Stimulated activated CD4-positive, alpha-beta T cell treated with anti-CD3 and anti-CD28 coated beads, TNF-alpha, amount 100 ng/mL, for 1 hour (primary cell): ENCODE results near the gene ACR.

ENCODE experiments used
- DNase-seq, 3 donors: peaks; one replicate each; pipeline ENCODE4 v3.0.0-alpha.2; 2020; ENCODE audit warnings: low read depth in 3 of 3, low spot score in 1 of 3

ACR gene

GRCh38 chr22:50702821-50703725, 34.9 kb upstream of the ACR start:
- DNase-seq, result no peak

- no peak for DNase-seq
Observed at GRCh38 chr22:50703726-50704509, 34.1 kb upstream of the ACR start.

GRCh38 chr22:50704510-50705218, 33.3 kb upstream of the ACR start:
- DNase-seq, result no peak

GRCh38 chr22:50705219-50705691, 32.7 kb upstream of the ACR start:
- DNase-seq, result no peak

GRCh38 chr22:50705851-50706351, 32.1 kb upstream of the ACR start:
- DNase-seq, result no peak

DNA sequence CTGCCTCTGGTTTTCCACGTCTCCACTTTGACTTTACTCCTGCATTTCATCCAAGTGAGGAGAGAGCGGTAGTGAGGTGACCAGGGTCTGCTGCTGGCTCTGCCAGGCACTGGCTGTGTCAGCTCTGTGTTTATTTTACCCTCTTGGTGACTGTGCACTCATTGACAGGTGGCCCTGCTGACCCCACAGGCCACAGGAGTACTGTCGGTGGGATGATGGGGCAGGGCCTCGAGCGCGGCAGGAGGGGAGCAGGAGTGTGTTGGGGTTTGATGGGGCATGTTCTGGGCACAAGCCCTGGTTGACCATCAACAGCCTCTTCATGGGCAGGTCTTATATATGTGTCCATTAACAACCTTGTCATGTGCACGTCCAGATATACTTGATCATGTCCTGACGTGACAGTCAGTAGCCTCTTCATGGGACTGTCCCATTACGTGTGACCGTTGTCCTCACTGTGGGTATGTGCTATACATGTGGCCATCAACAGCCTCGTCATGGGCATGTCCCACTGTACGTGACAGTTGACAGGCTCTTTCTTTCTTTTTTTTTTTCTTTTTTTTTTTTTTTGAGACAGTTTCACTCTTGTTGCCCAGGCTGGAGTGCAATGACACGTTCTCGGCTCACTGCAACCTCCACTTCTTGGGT, 31.4 kb upstream of the ACR start:
- DNase-seq, result no peak

DNA sequence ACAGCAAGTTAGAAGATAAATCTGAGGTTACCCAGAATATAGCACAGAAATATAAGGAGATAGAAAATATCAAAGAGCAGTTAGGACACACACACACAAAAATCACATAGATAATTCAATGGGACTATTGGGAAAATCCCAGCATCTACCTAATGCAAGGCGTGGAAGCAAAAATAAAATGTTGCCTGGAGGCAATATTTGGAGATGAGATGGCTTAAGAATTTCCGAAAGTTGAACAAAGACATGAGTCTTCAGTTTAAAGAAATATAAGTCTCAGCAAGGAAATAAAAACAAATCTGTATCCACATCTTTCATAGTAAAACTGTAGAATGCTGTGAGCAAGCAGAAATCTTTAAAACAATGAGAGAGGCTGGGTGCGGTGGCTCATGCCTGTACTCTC, 29.5 kb upstream of the ACR start:
- DNase-seq, result no peak

GRCh38 chr22:50708996-50709395, 29.0 kb upstream of the ACR start:
- no peak for DNase-seq

DNA sequence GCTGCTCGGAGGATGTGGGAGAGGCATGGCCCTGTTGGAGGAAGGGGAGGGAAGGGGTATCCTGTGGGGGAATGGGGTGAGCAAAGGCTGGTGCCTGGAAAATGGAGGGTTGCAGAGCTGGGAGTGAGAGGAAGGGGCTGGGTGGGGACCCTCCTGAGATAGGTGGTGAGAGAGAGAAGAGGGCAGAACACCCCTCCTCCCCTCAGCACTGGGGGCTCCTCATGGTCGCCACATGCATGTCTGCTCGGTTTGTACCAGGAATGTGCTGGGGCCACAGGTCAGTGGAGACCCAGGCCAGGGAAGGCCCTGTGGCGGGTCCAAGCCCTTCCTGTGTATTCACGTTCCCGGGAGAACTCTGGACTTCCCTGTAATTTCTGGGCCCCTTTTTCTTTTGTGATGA, 27.8 kb upstream of the ACR start:
- DNase-seq, result no peak

DNA sequence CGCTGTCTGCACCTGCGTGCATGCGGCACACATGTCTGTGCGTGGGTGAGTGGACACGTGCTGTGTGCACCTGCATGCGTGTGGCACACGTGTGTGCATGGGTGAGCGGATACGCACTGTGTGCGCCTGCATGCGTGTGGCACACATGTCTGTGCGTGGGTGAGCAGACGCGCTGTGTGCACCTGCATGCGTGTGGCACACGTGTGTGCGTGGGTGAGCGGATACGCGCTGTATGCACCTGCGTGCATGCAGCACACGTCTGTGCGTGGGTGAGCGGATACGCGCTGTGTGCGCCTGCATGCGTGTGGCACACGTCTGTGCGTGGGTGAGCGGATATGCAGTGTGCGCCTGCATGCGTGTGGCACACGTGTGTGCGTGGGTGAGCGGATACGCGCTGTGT, 27.1 kb upstream of the ACR start:
- no peak for DNase-seq

GRCh38 chr22:50711446-50712340, 26.3 kb upstream of the ACR start:
- no peak for DNase-seq

DNA sequence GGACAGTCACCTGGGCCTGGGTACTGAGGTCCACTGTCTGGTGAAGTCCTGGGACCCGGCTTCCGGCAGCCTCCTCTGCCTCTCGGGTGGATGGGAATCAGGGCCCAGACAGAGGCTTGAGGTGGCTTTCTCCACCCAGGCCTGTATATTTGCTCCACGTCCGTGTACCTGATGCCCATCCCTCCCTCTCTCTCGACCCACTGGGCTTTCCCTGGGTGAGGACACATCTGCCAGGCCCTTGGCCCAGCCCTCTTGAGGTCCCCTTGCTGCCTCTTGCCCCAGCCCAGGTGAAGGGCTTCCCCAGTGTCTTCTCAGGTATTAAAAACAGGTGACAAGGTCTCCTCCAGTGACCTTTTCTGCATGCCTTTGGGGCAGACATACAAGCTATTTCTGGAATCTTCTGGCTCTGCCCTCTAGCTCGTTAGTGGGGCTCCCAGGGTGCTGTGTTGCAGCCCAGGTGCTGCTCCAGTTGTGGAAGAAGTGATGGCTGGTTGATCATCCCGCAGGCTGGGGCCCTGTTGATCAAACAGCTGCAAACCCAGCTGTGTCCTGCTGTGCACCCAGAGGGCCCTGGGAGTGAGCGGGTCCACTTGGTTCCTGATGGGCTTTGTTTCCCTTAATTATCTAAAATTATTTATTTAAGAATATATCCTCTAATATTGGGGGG, 25.5 kb upstream of the ACR start:
- DNase-seq, result no peak

- DNase-seq, result no peak
Observed at GRCh38 chr22:50713008-50713385, 25.0 kb upstream of the ACR start.

DNA sequence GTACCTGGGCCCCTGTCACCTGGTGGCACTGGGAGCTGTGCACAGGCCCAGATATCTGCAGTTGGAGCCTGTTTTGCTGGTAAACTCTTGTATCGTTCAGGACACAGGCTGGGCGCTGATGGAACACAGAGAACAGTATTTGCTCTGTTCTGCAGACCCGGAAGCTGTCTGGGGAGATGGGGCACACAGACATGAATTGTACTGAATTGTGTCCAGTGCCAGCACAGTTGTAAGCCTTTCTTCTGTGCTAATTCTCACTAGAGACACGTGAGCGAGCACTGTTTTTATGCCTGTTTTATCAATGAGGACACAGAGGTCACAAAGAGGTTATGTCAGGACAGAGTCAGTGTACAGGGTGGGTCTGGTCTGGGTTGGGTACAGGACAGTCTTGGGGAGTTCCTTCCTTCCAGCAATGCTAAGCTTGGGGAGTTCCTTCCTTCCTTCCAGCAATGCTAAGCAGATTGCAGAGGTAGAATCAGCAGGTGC, 24.4 kb upstream of the ACR start:
- no peak for DNase-seq

- no peak for DNase-seq
Observed at GRCh38 chr22:50714150-50714549, 23.9 kb upstream of the ACR start.

DNA sequence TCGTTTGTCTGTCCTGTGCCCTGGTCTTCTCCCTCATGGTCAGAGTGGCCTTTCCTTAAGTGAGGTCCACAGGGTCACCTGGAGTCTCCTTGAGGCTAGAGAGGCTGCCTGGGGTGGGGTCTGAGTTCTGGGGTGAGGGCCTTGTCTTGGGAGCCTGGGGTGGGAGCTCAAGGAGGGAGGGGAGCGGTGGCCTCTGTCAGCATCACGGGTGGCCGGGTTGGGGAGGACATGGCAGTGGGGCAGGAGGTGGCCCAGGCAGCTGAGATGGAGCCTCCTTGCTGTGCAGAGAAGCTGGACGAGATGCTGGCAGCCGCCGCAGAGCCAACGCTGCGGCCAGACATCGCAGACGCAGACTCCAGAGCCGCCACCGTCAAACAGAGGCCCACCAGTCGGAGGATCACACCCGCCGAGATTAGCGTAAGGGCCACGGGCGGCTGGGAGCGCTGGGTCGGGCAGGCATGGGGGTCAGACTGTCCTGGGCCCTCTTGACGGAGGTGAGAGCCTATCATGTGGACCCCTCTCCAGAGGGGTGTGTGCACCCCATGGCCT, 23.3 kb upstream of the ACR start:
- no peak for DNase-seq

DNA sequence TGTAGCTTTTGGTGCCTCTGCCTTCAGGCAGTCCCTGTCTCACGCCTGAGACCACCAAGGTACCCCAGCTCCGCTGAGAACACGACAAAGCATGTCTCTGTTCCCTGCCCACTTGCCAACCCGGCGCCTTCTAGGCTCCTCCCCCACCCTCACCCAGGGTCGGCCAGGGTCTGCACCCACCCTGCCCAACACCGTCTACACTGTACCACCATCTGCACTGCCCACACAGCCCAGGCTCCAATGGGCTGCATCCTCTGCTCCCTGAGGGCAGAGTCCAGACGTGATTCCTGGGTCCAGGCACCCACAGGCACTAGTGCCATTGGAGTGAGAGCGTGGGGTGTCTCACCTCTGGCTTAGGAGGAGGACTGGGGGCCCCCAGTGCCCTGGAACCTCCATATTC, 22.8 kb upstream of the ACR start:
- no peak for DNase-seq

DNA sequence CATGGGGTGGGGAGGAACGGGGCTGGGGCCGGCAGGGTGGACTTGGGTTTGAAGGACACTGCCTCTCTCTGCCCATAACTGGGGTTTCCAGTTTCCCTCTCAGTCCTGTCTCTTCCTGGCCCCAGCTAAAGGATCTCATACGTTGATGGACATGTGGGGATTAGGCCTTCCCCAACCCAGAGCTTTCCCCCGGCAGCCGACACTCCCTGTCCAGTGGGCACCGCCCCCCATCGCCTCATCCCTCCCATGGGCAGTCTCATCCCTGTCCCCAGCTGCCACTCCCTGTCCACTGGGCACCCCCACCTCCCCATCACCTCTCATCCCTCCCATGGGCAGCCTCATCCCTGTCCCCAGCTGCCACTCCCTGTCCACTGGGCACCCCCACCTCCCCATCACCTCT, 22.2 kb upstream of the ACR start:
- no peak for DNase-seq
